ENCODE data around the gene CEACAM20. TPM values are rescaled to one million over a fixed set of nuclear protein-coding genes. Genes with fewer than 3 reads are reported as not detected.

The CEACAM20 gene
- total and polyA plus RNA-seq, 2 of the 13 experiments (the other 11 are each of a cell fraction or from before 2014, with no cell fraction given): 0.04 TPM; not detected in 1

- TF ChIP-seq POGZ (CRISPR knock-in tag; IDR thresholded peaks at IDR 0.05) (no peak), GATAD2A (CRISPR knock-in tag; IDR thresholded peaks at IDR 0.05) (no peak), PRPF4 (IDR thresholded peaks at IDR 0.05; ENCODE audit: low read depth, low read length, poor library complexity, severe bottlenecking) (no peak), ZNF101 (CRISPR knock-in tag; IDR thresholded peaks at IDR 0.05; ENCODE audit: borderline replicate concordance, low read depth) (no peak), TRIM24 (CRISPR knock-in tag; IDR thresholded peaks at IDR 0.05) (no peak), REXO4 (CRISPR knock-in tag; IDR thresholded peaks at IDR 0.05; ENCODE audit: borderline replicate concordance) (no peak), HNRNPL (IDR thresholded peaks at IDR 0.05; ENCODE audit: low read depth, low read length) (no peak), ZNF468 (CRISPR knock-in tag; IDR thresholded peaks at IDR 0.05) (no peak)
Measured at GRCh38 chr19:44576843-44577565, 47.5 kb upstream of the CEACAM20 start (continued).

GRCh38 chr19:44575116-44575700, 45.7 kb upstream of the CEACAM20 start:
- intact Hi-C loops (cut with micrococcal nuclease; ENCODE audit: unreplicated experiment): loop anchor here (5.0 kb wide), 1 partner anchor 37 kb away; the partner anchor contains the start of gene IGSF23
- ChIA-PET POLR2A (interaction anchor here (0.6 kb wide), 1 partner anchor 42 kb away, joined by 3 read pairs; no protein-coding TSS in a partner anchor), CTCF (ENCODE audit: low intra/inter-chr PET ratio, low total read pairs) (interaction anchor here (2.9 kb wide), 1 partner anchor 82 kb away, joined by 27 read pairs; no protein-coding TSS in a partner anchor)
- TF ChIP-seq ZMYM2 (CRISPR knock-in tag; IDR thresholded peaks at IDR 0.05): no peak
- ATAC-seq (no peak), DNase-seq (ENCODE audit: low spot score) (no peak), FAIRE-seq (no peak)
- no peak overlapping the region for H3K4me3 ChIP-seq (replicated peaks in 1 of 3; ENCODE audit: insufficient read depth in 1 of 3, low read depth in 2 of 3, low read length in 3 of 3)
- no peak overlapping the region for H3K4me2 ChIP-seq (ENCODE audit: low read depth, low read length)
- no peak overlapping the region for H2AFZ ChIP-seq (ENCODE audit: low read length)
- WGBS (ENCODE audit: low lambda C conversion rate): 88% methylated on average over 11 of the region's 11 CpGs
- no peaks in the 10 kb centered on the region for H3K9me3 ChIP-seq (ENCODE audit: low read length)
- H3K27ac ChIP-seq (ENCODE audit: extremely low read length, insufficient read depth, low read length): no peak overlapping the region
- no peaks in the 10 kb centered on the region for H3K79me2 ChIP-seq (ENCODE audit: insufficient read depth, low read length)
- H3K27me3 ChIP-seq (ENCODE audit: control insufficient read depth in 1 of 2, insufficient read depth in 2 of 2, low read length in 2 of 2): no peaks in the 10 kb centered on the region
- no peaks in the 10 kb centered on the region for H3K36me3 ChIP-seq (replicated peaks in 1 of 2; ENCODE audit: control insufficient read depth in 1 of 2, insufficient read depth in 2 of 2, low read length in 2 of 2)
- BruUV-seq (replicated peaks): no TSS peak
- no peak overlapping the region for H3K9ac ChIP-seq (ENCODE audit: insufficient read depth, low read depth, low read length)
- H3K4me1 ChIP-seq (ENCODE audit: insufficient read depth, low read length): peaks cover 36% of the 10 kb centered on the region
- in situ Hi-C loops (cut with HindIII; ENCODE audit: extremely low pct_ligation_motif_present, low pct_unique_long_range_greater_than_20kb): loop anchor here (10.0 kb wide), 1 partner anchor 200 kb away; the partner anchor contains the start of gene CBLC
- H4K20me1 ChIP-seq (ENCODE audit: insufficient read depth, low read length): no peaks in the 10 kb centered on the region

Measured in HepG2 (cell line).